Anterior cingulate cortex (tissue), 58 donors: ENCODE data around the gene MEX3C.

Source experiments
- DNase-seq, 58 donors: peaks; one replicate each; lab custom pipeline; 2025; lab: John Stamatoyannopoulos, UW

MEX3C gene

GRCh38 chr18:51125976-51126375 is 71.5 kb downstream of the MEX3C start:
- no peak for DNase-seq
